ENCODE data around the gene IP6K3.

The IP6K3 gene

GRCh38 chr6:33739571-33739970, 7.1 kb downstream of the IP6K3 start:
- TF ChIP-seq, protein P1, sequence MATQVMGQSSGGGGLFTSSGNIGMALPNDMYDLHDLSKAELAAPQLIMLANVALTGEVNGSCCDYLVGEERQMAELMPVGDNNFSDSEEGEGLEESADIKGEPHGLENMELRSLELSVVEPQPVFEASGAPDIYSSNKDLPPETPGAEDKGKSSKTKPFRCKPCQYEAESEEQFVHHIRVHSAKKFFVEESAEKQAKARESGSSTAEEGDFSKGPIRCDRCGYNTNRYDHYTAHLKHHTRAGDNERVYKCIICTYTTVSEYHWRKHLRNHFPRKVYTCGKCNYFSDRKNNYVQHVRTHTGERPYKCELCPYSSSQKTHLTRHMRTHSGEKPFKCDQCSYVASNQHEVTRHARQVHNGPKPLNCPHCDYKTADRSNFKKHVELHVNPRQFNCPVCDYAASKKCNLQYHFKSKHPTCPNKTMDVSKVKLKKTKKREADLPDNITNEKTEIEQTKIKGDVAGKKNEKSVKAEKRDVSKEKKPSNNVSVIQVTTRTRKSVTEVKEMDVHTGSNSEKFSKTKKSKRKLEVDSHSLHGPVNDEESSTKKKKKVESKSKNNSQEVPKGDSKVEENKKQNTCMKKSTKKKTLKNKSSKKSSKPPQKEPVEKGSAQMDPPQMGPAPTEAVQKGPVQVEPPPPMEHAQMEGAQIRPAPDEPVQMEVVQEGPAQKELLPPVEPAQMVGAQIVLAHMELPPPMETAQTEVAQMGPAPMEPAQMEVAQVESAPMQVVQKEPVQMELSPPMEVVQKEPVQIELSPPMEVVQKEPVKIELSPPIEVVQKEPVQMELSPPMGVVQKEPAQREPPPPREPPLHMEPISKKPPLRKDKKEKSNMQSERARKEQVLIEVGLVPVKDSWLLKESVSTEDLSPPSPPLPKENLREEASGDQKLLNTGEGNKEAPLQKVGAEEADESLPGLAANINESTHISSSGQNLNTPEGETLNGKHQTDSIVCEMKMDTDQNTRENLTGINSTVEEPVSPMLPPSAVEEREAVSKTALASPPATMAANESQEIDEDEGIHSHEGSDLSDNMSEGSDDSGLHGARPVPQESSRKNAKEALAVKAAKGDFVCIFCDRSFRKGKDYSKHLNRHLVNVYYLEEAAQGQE (IDR thresholded peaks at IDR 0.05; ENCODE audit: insufficient read depth in 1 of 2, low read depth in 2 of 2, low read length in 2 of 2) = no peak
- TF ChIP-seq FOXP2 (optimal IDR thresholded peaks at IDR 0.05; ENCODE audit: borderline replicate concordance, extremely low read depth, extremely low read length, insufficient read depth) = no peak

- TF ChIP-seq, protein P1 (IDR thresholded peaks at IDR 0.05; ENCODE audit: insufficient read depth in 1 of 2, low read depth in 2 of 2, low read length in 2 of 2) = no peak
- TF ChIP-seq TAF1 (IDR thresholded peaks at IDR 0.05; ENCODE audit: borderline replicate concordance, insufficient read depth, low read length) (no peak), FOXP2 (optimal IDR thresholded peaks at IDR 0.05; ENCODE audit: borderline replicate concordance, extremely low read depth, extremely low read length, insufficient read depth) (no peak), SIN3A (IDR thresholded peaks at IDR 0.05; ENCODE audit: borderline replicate concordance, insufficient read depth, low read length) (no peak), POLR2AphosphoS5 (IDR thresholded peaks at IDR 0.05; ENCODE audit: low read depth, low read length) (no peak)
These were observed 7.8 kb downstream of the IP6K3 start for GRCh38 chr6:33738879-33739278.

DNA sequence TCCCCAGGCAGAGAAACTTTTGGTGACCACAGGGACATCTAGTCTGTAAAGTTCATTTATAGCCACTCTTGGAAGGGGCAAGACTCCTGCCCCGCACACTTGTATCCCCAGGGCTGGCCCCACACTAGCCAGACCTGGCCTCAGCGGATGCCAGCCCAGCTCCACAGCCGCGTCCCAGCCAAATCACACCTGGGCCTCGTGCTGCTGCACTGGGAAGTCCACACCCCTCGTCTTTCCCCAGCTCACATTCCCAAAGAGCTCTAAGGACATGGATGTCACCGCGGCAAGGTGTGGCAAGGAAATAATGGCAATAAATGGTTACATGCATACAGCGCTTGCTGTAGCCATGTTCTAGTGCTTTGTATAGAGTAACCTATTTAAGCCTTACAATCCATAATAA, 8.6 kb downstream of the IP6K3 start:
- TF ChIP-seq SIN3A (IDR thresholded peaks at IDR 0.05; ENCODE audit: borderline replicate concordance, insufficient read depth, low read length) = no peak
- TF ChIP-seq, protein P1 (IDR thresholded peaks at IDR 0.05; ENCODE audit: insufficient read depth in 1 of 2, low read depth in 2 of 2, low read length in 2 of 2) = no peak
- TF ChIP-seq FOXP2 (optimal IDR thresholded peaks at IDR 0.05; ENCODE audit: borderline replicate concordance, extremely low read depth, extremely low read length, insufficient read depth) = no peak
- TF ChIP-seq TAF1 (IDR thresholded peaks at IDR 0.05; ENCODE audit: borderline replicate concordance, insufficient read depth, low read length) = no peak
- no peak for TF ChIP-seq POLR2AphosphoS5 (IDR thresholded peaks at IDR 0.05; ENCODE audit: low read depth, low read length)

- TF ChIP-seq FOXP2 (optimal IDR thresholded peaks at IDR 0.05; ENCODE audit: borderline replicate concordance, extremely low read depth, extremely low read length, insufficient read depth) = no peak
- TF ChIP-seq TAF1 (IDR thresholded peaks at IDR 0.05; ENCODE audit: borderline replicate concordance, insufficient read depth, low read length) = no peak
- TF ChIP-seq POLR2AphosphoS5 (IDR thresholded peaks at IDR 0.05; ENCODE audit: low read depth, low read length) = no peak
- TF ChIP-seq, protein P1 (IDR thresholded peaks at IDR 0.05; ENCODE audit: insufficient read depth in 1 of 2, low read depth in 2 of 2, low read length in 2 of 2) = no peak
- TF ChIP-seq SIN3A (IDR thresholded peaks at IDR 0.05; ENCODE audit: borderline replicate concordance, insufficient read depth, low read length) = no peak
These were observed 9.3 kb downstream of the IP6K3 start for GRCh38 chr6:33737267-33738026.

Data from PFSK-1 (cell line).